Liver (tissue), 9 donors: Measurements from ENCODE around the gene SEZ6L. TPM values are rescaled to one million over a fixed set of nuclear protein-coding genes. Genes with fewer than 3 reads are reported as not detected.

Source experiments
- DNase-seq: peaks from one replicate; pipeline ENCODE4 v3.0.0-alpha.2; 2017; ENCODE audit warnings: low spot score
- H3K27ac ChIP-seq, 2 donors: one replicate each; pipeline ENCODE4 v1.7.0; 2013; ENCODE audit warnings: inconsistent platforms in 2 of 2, low read length in 2 of 2, control low read depth in 1 of 2, low read depth in 1 of 2, mild to moderate bottlenecking in 1 of 2
- H3K27me3 ChIP-seq, 4 donors: one replicate each; pipeline versions ENCODE4 v1.6.1 to v1.7.0; 2013; ENCODE audit warnings: low read length in 3 of 4, inconsistent platforms in 1 of 4, mild to moderate bottlenecking in 1 of 4, moderate library complexity in 1 of 4; ENCODE audit not compliant: control insufficient read depth in 4 of 4, insufficient read depth in 4 of 4
- H3K36me3 ChIP-seq, 4 donors: one replicate each; pipeline versions ENCODE4 v1.6.1 to v1.7.0; 2013; ENCODE audit warnings: low read length in 3 of 4, mild to moderate bottlenecking in 3 of 4, low read depth in 1 of 4, moderate library complexity in 1 of 4; ENCODE audit not compliant: control insufficient read depth in 4 of 4, insufficient read depth in 3 of 4
- H3K4me1 ChIP-seq, 4 donors: one replicate each; pipeline versions ENCODE4 v1.6.1 to v1.7.0; 2013; ENCODE audit warnings: low read length in 3 of 4, mild to moderate bottlenecking in 3 of 4, moderate library complexity in 1 of 4; ENCODE audit not compliant: control insufficient read depth in 4 of 4, insufficient read depth in 4 of 4
- H3K4me3 ChIP-seq, 3 donors: one replicate each; pipeline versions ENCODE4 v1.6.1 to v1.7.0; 2013; ENCODE audit warnings: low read length in 3 of 3, control low read depth in 1 of 3, low read depth in 1 of 3, mild to moderate bottlenecking in 1 of 3
- H3K9ac ChIP-seq, 2 donors: one replicate each; pipeline ENCODE4 v1.7.0; 2013; ENCODE audit warnings: low read length in 2 of 2, mild to moderate bottlenecking in 2 of 2, moderate library complexity in 2 of 2, control low read depth in 1 of 2, low read depth in 1 of 2
- H3K9me3 ChIP-seq, 4 donors: one replicate each; pipeline versions ENCODE4 v1.6.1 to v1.7.0; 2013; ENCODE audit warnings: low read length in 3 of 4; ENCODE audit not compliant: control insufficient read depth in 4 of 4
- ATF3 ChIP-seq: IDR thresholded peaks from 2 replicates; pipeline ENCODE4 v1.6.1; 2016; ENCODE audit warnings: antibody characterized with exemption
- CTCF ChIP-seq: fragments of 150-350 bp; IDR thresholded peaks from 2 replicates; pipeline ENCODE4 v1.5.1; 2017; ENCODE audit warnings: improper control_type of control experiment, low read depth, low read length; ENCODE audit not compliant: missing input control
- EGR1 ChIP-seq, 2 donors: IDR thresholded peaks; 2 replicates each; pipeline ENCODE4 v1.6.1; 2016 to 2018; ENCODE audit warnings: antibody characterized with exemption in 2 of 2, low read depth in 2 of 2
- FOXA2 ChIP-seq: IDR thresholded peaks from 2 replicates; pipeline ENCODE4 v1.6.1; 2016; ENCODE audit warnings: antibody characterized with exemption
- GABPA ChIP-seq, 2 donors: IDR thresholded peaks in 1 of 2; conservative IDR thresholded peaks in 1 of 2; 2 replicates each; pipeline ENCODE4 v1.6.1; 2016; ENCODE audit warnings: antibody characterized with exemption in 2 of 2, mild to moderate bottlenecking in 1 of 2, moderate library complexity in 1 of 2
- HNF4A ChIP-seq, 2 donors: conservative IDR thresholded peaks; 2 replicates each; pipeline ENCODE4 v1.6.1; 2016; ENCODE audit warnings: antibody characterized with exemption in 2 of 2, mild to moderate bottlenecking in 2 of 2
- HNF4G ChIP-seq: IDR thresholded peaks from 2 replicates; pipeline ENCODE4 v1.6.1; 2016; ENCODE audit warnings: antibody characterized with exemption
- JUND ChIP-seq, 2 donors: IDR thresholded peaks; 2 replicates each; pipeline ENCODE4 v1.6.1; 2016; ENCODE audit warnings: antibody characterized with exemption in 2 of 2
- MAX ChIP-seq: IDR thresholded peaks from 2 replicates; pipeline ENCODE4 v1.6.1; 2016; ENCODE audit warnings: antibody characterized with exemption
- NR2F2 ChIP-seq: IDR thresholded peaks from 2 replicates; pipeline ENCODE4 v1.6.1; 2016; ENCODE audit warnings: antibody characterized with exemption
- RAD21 ChIP-seq, 2 donors: IDR thresholded peaks; 2 replicates each; pipeline ENCODE4 v1.6.1; 2016; ENCODE audit warnings: antibody characterized with exemption in 2 of 2, mild to moderate bottlenecking in 2 of 2
- REST ChIP-seq: IDR thresholded peaks from 2 replicates; pipeline ENCODE4 v1.6.1; 2016; ENCODE audit warnings: antibody characterized with exemption, mild to moderate bottlenecking
- RXRA ChIP-seq, 2 donors: IDR thresholded peaks; 2 replicates each; pipeline ENCODE4 v1.6.1; 2017 to 2018; ENCODE audit warnings: antibody characterized with exemption in 2 of 2, mild to moderate bottlenecking in 1 of 2
- SP1 ChIP-seq: IDR thresholded peaks from 2 replicates; pipeline ENCODE4 v1.6.1; 2018; ENCODE audit warnings: antibody characterized with exemption, mild to moderate bottlenecking
- TAF1 ChIP-seq: conservative IDR thresholded peaks from 2 replicates; pipeline ENCODE4 v1.6.1; 2016; ENCODE audit warnings: antibody characterized with exemption, mild to moderate bottlenecking
- YY1 ChIP-seq: IDR thresholded peaks from 2 replicates; pipeline ENCODE4 v1.6.1; 2016; ENCODE audit warnings: antibody characterized with exemption, mild to moderate bottlenecking
- ZBTB33 ChIP-seq: IDR thresholded peaks from 2 replicates; pipeline ENCODE4 v1.6.1; 2016; ENCODE audit warnings: antibody characterized with exemption
- WGBS: extraction: QIAGEN DNeasy Blood & Tissue Kit; methylation state at CpG from one replicate; pipeline ENCODE4 v1.1.7; 2013; 5-methylcytosine and 5-hydroxymethylcytosine counted together
- polyA plus RNA-seq, 2 donors: library from polyadenylated mRNA; stranded (reverse) in 1 of 2; unstranded in 1 of 2; fragments of 200-250 nt in 1 of 2; fragments of >200 nt in 1 of 2; fragmentation: Nextera tagmentation in 1 of 2; extraction: Ambion mirVana in 1 of 2; gene quantifications; one replicate each; pipeline versions ENCODE4 v1.2.1 to v1.2.3, GENCODE V29; 2013 to 2015
- total RNA-seq, 2 donors: library from RNA; depleted of rRNA; stranded (reverse); fragments of >200 nt; gene quantifications; one replicate each; pipeline ENCODE4 v1.2.3, GENCODE V29; 2014
- donor health status: healthy.
- donor health status: healthy.
- donor health status: healthy.
- donor health status: healthy.
- donor health status: healthy.

The SEZ6L gene
- total and polyA plus RNA-seq, 4 donors, result under 0.01 to 0.70 (median 0.08) TPM; not detected in 1

- DNase-seq, result no peak
These were observed 37.6 kb upstream of the SEZ6L start for GRCh38 chr22:26131589-26132154.

GRCh38 chr22:26134654-26135330 is 34.5 kb upstream of the SEZ6L start:
- Histone ChIP-seq H3K9me3 (no peaks in the 10 kb centered on the region), H3K27me3 (peaks cover 0 to 10% (median 5%) of the 10 kb centered on the region in 4 donors), H3K4me3 (no peak overlapping the region), H3K36me3 (no peaks in the 10 kb centered on the region), H3K27ac (no peak overlapping the region), H3K9ac (no peak overlapping the region), H3K4me1 (no peaks in the 10 kb centered on the region)
- no peak for DNase-seq
- no peak for TF ChIP-seq NR2F2
- TF ChIP-seq EGR1 (IDR thresholded peaks at IDR 0.05; ENCODE audit: low read depth in 2 of 2), result no peak
- no peak for TF ChIP-seq JUND (IDR thresholded peaks at IDR 0.05)
- no peak for TF ChIP-seq ZBTB33
- TF ChIP-seq REST, result no peak
- TF ChIP-seq ATF3, result no peak
- no peak for TF ChIP-seq FOXA2
- TF ChIP-seq MAX, result no peak
- no peak for TF ChIP-seq HNF4A (conservative IDR thresholded peaks at IDR 0.05)
- whole genome bisulfite sequencing, result 67% methylated on average over 7 of the region's 7 CpGs

More at GRCh38 chr22:26131589-26132154, 37.6 kb upstream of the SEZ6L start:
- Histone ChIP-seq H3K27me3 (peaks cover 0 to 10% (median 5%) of the 10 kb centered on the region in 4 donors), H3K36me3 (no peaks in the 10 kb centered on the region), H3K4me1 (no peaks in the 10 kb centered on the region), H3K9ac (no peak overlapping the region), H3K27ac (no peak overlapping the region), H3K4me3 (no peak overlapping the region), H3K9me3 (no peaks in the 10 kb centered on the region)
- TF ChIP-seq RAD21 (IDR thresholded peaks at IDR 0.05) (no peak), RXRA (IDR thresholded peaks at IDR 0.05) (no peak), JUND (IDR thresholded peaks at IDR 0.05) (no peak), GABPA (IDR thresholded peaks at IDR 0.05 in 1 of 2, conservative IDR thresholded peaks at IDR 0.05 in 1 of 2) (no peak), TAF1 (no peak), YY1 (no peak), HNF4G (no peak), CTCF (no peak), SP1 (no peak), EGR1 (IDR thresholded peaks at IDR 0.05; ENCODE audit: low read depth in 2 of 2) (no peak), FOXA2 (no peak)
- WGBS, result 47% methylated on average over 10 of the region's 10 CpGs
